Lower leg skin (tissue), 4 donors: ENCODE data around the gene PGA5. TPM values are rescaled to one million over a fixed set of nuclear protein-coding genes. Genes with fewer than 3 reads are reported as not detected.
"Not testable (repeated sequence)": the region's sequence is repeated elsewhere in the genome, so short reads cannot be mapped to it uniquely, and the experiment has no call there.

Experiments
- DNase-seq, 2 donors: peaks; one replicate each; pipeline ENCODE4 v3.0.0-alpha.2; 2019; ENCODE audit warnings: low spot score in 2 of 2
- H3K4me3 ChIP-seq: fragments of 200-600 bp; sonication (generic); 2 replicates; pipeline ENCODE4 v1.5.1; 2017; ENCODE audit warnings: mild to moderate bottlenecking, low read depth; ENCODE audit not compliant: poor library complexity, severe bottlenecking
- CTCF ChIP-seq, 3 donors: fragments of 450-650 bp; IDR thresholded peaks; one replicate each; pipeline ENCODE4 v1.5.1; 2016; ENCODE audit warnings: antibody characterized with exemption in 3 of 3, mild to moderate bottlenecking in 3 of 3, moderate library complexity in 2 of 3
- POLR2A ChIP-seq, 2 donors: fragments of 450-650 bp; IDR thresholded peaks; one replicate each; pipeline ENCODE4 v1.6.1; 2016 to 2017; ENCODE audit warnings: antibody characterized with exemption in 2 of 2, mild to moderate bottlenecking in 1 of 2, moderate library complexity in 1 of 2
- WGBS, 2 donors: methylation state at CpG; one replicate each; pipeline ENCODE4 v1.1.5; 2018; 5-methylcytosine and 5-hydroxymethylcytosine counted together
- intact Hi-C: fragments of 100-400 bp; cut with DNase I; formaldehyde crosslinking; loops from one replicate; pipeline ENCODE4 v1.15.0; 2023; ENCODE audit warnings: low total_unique reads
- total RNA-seq, 4 donors: library from RNA; depleted of rRNA; stranded (reverse); fragments of >200 nt; gene quantifications; one replicate each; pipeline ENCODE4 v1.1.0, GENCODE V29; 2016

PGA5 gene
- not detected for total RNA-seq

DNA sequence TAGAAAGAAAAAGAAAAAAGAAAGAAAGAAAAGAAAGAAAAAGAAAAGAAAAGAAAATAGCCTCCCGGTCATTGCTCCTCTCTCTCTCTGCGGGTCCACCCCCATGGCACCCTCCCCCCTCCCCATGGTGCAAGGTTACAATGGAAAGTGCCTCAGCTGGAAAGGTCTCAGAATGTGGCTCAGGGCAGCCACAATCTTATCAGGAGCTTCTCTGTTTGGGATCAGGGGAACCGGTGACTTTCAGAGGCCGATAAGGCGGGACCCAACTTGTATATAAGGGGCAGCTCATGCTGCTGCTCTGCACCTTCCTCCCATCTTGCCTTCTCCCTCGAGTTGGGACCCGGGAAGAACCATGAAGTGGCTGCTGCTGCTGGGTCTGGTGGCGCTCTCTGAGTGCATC lies at the start of gene PGA5:
TSS of gene PGA5 (plus strand) at position 301 of the 400 bp plus-strand sequence. CDS start at position 353, 52 bp downstream.
- intact Hi-C loops, H3K4me3 ChIP-seq, DNase-seq: not testable (repeated sequence)
- WGBS, 2 donors: no CpG with 5 or more reads among the region's 8 CpGs

- no peak for TF ChIP-seq POLR2A (IDR thresholded peaks at IDR 0.05)
- no peak for TF ChIP-seq CTCF (IDR thresholded peaks at IDR 0.05)
- intact Hi-C loops: no loop called here
- DNase-seq: no peak
- WGBS, 2 donors: 24 to 29% methylated on average over 12 of the region's 12 CpGs
- no peak overlapping the region for H3K4me3 ChIP-seq
These were observed 47.4 kb upstream of the PGA5 start for GRCh38 chr11:61193596-61193995.

GRCh38 chr11:61194169-61194671 lies 46.8 kb upstream of the PGA5 start:
- WGBS, 2 donors: 55 to 62% methylated on average over 12 of the region's 12 CpGs
- no peak for DNase-seq
- intact Hi-C loops: no loop called here
- H3K4me3 ChIP-seq: no peak overlapping the region
- TF ChIP-seq POLR2A (IDR thresholded peaks at IDR 0.05): no peak
- TF ChIP-seq CTCF (IDR thresholded peaks at IDR 0.05): no peak

GRCh38 chr11:61194981-61195695 lies 45.8 kb upstream of the PGA5 start:
- WGBS, 2 donors: 73 to 77% methylated on average over 7 of the region's 7 CpGs
- DNase-seq: no peak
- no peak for TF ChIP-seq CTCF (IDR thresholded peaks at IDR 0.05)
- TF ChIP-seq POLR2A (IDR thresholded peaks at IDR 0.05): no peak
- intact Hi-C loops: no loop called here
- no peak overlapping the region for H3K4me3 ChIP-seq

DNA sequence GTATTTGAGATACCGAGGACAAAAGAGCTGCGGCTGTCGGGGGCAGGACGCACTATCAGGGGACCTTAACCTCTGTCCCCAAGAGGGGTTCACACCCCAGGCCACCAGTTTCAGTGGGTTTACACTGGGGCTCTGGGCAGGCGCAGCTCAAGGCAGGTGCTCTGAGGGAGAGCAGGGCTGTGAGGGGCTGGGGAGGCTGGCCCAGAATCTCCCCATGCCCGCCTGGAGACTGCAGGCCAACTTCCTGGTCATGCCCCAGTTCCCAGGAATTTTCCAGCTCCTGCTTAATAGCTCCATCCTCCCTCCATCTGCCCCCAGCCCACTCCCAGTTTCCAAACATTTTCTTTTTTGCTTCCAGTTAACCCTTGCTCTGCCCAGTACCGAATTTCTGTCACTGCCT lies 45.3 kb upstream of the PGA5 start:
- no peak overlapping the region for H3K4me3 ChIP-seq
- intact Hi-C loops: no loop called here
- 76 to 81% methylated on average over 7 of the region's 7 CpGs for WGBS, 2 donors
- TF ChIP-seq CTCF (IDR thresholded peaks at IDR 0.05): no peak
- TF ChIP-seq POLR2A (IDR thresholded peaks at IDR 0.05): no peak
- no peak for DNase-seq

DNA sequence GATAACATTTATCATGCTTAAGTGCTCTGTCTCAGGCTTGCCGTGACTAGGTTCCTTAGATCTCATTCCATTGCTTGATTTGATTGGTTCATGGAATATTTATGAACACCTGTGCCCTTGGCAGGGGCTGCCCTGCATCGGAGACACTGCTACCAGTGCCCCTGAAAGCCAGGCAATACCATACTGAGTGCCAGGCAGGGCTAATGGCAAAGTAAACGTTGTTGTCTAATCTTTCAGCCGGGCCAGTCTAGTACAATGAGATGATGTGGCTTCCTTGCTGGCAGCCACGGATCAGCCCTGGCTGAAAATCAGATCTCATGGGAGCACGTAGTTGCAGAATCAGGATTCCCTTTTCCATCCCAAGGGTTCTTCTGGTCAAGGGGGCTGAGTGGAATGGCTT lies 42.6 kb upstream of the PGA5 start:
- 78 to 83% methylated on average over 6 of the region's 6 CpGs for WGBS, 2 donors
- intact Hi-C loops: no loop called here
- TF ChIP-seq CTCF (IDR thresholded peaks at IDR 0.05): no peak
- TF ChIP-seq POLR2A (IDR thresholded peaks at IDR 0.05): no peak
- no peak for DNase-seq
- H3K4me3 ChIP-seq: no peak overlapping the region
